ENCODE results near the gene JPH3.

JPH3 gene

DNA sequence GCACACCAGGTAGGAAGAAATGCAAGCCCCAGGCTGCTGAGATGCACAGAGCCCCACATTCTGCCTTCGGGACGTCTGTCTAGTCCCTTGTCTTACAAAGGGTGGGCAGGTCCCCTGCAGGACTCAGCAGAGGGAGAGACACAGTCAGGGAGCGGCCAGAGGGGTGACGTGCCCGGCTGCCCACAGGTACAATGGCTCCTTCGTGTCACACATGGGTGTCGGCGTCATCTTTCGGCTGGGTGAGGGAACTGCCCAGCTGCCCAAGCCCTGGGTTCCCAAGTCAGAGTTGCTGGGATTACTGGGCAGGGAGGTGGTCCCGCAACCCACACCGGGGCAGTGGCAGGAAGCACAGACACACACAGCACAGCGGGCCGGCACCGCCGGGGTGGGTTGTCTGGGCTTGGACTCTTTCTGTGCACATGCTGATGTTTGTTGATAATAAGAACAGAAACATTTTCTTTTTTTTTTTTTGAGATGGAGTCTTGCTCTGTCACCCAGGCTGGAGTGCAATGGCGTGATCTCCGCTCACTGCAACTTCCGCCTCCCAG is 80.6 kb downstream of the JPH3 start:
- no peak for DNase-seq

DNA sequence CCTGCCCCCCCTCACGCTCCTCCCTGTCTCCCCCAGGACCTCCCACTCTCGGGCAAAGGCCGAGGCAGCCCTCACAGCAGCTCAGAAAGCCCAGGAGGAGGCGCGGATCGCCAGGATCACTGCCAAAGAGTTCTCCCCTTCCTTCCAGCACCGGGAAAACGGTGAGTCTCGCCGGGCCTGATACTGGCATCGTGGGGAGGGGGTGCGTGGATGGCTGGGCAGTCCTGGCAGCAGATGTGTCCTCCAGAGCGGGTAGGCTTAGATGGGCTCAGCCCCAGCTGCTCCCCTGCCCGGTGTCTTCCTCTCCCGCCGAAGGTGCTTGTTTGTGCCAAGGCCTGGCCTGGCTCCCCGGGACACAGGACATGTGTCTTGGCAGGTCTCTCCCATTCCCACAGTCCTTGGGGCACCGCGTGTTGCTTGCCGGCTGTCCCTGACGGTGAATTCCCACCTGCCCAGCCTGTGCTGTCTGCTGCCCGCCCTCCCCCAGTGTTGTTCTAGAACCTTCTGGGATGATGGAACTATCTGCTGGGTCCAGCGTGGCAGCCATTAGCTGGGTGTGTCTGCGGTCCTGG is 81.9 kb downstream of the JPH3 start:
- DNase-seq = no peak

DNA sequence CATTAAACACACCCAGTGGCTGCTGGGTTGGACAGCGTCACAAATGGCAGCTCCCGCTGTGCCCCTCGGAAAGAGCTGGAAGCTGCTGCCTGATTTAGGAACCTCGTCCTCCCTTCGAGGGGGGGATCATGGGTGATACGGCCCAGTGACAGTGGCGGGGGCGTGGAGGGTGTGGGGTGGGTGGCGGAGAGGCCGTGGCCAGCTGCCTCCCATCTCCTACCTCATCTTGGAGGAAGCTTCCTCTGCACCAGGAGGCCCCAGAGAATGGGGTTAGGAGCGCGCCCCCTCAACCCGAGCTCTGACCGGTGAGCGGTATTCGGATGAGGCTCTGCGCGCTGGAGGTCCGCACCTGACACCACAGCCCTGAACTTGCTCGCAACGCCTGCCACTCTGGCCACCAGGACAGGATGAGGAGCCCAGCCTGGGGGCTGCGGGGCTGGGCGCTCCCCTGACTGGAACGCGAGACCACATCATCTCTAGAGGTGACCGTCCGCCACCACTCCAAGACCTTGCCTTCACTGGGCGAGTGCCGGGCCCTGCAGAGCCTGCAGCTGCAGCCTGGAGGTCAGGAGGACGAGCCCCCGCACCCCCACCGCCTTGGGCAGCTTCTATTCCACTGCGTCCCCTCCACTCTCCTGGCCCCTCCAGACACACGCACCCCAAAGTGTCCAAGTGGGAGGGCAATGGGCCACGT is 82.5 kb downstream of the JPH3 start:
- DNase-seq = no peak

DNA sequence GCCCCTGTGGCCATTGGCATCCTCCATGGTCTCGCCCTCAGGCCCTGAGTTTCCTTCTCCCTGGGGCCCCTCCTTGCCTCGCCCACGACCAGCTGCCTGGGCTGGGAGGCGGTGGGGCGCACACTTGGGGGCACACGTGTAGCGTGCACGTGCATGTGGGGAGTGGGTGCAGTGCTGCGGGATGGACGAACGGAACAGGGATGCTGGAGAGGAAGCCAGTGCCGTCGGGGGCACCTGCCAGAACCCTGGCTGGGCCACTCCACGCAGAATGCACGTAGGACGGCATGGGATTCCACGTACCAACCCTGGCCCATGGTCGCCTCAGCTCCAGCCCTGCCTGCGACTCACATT is 83.1 kb downstream of the JPH3 start:
- DNase-seq = no peak

DNA sequence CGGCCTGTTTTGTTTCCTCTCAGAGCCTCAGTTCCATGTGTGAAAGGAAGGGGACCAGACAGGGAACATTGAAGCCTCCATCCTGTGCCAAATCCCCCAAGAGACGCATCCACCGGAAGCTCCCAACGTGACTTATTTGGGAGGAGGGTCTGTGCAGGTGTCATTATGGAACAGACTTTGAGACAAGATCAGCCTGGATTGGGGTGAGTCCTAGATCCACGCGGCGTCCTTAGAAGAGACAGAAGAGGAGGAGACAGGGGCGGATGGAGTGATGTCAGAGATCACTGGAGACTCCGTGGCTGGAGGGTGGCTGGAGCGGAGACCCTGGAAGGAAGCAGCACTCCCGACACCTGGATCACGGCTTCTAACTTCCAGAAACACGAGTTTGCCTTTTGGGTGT is 83.5 kb downstream of the JPH3 start:
- DNase-seq = no peak

DNA sequence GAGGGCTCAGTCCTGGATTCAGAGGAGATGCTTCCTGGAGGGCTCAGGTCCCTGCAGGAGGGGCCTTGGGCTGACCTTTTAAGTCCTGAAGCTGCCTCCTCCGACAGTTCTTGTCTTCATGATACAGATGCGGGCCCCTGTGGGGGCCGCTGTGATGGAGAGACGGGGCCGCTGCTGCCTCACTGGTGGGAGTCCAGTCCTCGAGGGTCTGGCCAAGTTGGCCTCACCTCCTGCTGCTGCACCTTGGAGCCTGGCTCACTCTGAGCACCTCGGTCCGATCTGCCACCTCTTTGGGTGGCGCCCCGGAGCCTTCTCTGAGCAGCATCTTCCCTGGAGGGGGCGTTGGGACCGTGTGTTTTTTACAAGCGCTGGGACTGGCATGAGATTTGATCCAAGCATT is 84.4 kb downstream of the JPH3 start:
- no peak for DNase-seq

DNA sequence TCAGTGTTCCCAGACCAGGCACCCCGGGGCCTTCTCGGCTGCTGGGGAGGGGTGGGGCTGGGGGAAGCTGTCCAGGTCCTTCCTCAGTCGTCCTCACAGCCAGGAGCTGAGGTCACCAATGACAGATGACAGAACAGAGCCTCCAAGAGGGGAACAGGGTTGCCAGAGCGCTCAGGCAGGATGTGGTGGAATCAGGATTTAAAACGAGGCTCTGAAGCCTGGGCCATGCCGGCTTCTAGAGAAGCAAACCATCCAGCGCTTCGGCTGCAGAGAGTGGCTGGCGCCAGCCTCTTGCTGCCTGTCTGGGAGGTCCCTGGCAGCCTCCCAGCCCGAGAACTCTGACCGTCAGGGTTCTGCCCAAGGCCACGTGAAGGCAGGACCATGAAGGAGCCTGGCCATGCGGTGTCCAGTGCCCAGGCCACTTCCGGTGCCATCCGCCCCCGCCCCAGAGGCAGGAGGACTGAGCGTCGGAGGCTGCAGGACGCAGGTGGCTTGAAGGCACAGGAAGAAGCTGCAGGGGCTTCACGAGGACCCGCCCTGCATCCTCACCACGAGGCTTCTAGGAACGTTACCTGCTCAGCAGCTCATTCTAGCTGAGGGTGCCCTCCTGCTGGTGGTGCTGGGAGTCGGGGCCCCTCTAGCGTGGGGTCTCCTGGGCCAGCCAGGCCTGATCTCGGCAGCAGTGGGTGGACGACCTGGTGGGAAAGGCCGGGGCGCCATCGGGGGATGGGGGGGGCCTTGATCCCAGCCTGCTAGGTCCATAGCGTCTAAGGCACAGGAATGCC is 85.0 kb downstream of the JPH3 start:
- no peak for DNase-seq

DNA sequence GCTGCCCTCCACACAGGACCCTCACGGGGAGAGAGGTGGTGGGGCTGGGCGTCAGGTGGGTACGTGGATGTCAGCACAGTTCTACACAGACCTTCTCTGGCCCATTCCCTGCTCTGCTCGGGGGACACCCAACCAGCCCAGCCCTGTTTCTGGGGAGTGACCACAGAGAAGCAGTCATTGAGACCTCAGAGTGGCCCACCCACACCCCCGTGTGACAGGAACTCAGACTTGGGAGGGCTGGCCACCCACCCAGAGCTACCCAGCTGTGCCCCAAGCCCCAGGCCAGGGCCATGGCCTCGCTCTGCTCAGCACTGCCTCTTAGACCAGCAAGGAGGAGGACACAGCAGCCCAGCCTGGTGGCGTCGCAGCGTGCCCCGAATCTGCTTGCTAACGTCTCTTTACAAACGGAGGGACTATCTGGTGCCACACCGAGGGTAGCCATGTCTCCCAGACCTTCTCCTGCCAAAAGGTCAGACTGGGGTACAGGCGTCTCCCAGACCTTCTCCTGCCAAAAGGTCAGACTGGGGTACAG is 85.8 kb downstream of the JPH3 start:
- no peak for DNase-seq

DNA sequence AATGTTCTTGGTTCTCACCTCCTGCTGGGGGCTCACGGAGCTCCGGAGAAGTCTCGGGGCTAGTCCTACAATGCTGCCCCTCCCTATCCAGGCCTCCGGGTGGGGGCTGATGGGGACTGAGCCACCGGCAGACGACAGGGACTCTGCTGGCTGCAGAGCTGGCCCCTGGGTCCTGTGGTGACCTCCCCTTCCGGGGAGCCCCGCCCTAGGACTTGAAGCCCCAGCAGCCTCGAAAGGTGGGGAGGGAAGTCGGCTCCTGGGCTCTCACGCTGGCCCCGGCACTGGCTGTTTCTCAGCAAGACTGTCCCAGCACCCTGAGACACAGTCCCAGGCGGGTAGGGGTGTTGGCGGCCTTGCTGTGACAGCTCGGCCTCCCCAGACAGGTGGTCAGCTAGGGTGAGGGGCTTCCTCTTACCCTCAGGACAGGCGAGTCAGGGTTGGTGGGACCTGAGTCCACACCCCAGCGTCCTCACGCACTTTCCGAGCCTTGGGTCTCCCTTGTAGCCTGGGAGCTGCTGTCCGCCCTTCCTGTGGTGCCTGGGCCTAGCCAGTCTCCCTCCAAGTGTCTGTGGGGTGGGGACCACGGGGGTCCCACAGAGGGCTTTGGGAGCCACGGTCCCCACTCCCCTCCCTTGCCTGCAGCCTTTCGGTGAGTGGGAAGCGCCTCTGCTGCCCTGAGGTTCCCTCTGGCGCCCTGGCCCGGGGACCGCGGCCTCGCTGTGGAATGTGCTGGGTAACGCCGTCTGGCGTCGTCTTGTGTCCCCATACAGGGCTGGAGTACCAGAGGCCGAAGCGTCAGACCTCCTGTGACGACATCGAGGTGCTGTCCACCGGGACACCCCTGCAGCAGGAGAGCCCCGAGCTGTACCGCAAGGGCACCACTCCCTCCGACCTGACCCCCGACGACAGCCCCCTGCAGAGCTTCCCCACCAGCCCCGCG is 86.8 kb downstream of the JPH3 start:
- no peak for DNase-seq

DNA sequence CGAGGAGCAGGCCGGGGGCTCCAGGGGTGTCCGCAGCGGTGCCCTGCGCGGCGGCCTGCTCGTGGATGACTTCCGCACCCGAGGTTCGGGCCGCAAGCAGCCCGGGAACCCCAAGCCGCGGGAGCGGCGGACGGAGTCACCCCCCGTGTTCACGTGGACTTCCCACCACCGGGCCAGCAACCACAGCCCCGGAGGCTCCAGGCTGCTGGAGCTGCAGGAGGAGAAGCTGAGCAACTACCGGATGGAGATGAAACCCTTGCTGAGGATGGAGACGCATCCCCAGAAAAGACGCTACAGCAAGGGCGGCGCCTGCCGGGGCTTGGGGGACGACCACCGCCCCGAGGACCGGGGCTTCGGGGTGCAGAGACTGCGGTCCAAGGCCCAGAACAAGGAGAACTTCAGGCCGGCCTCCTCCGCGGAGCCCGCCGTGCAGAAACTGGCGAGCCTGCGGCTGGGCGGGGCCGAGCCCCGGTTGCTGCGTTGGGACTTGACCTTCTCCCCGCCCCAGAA is 87.7 kb downstream of the JPH3 start:
- DNase-seq = no peak

DNA sequence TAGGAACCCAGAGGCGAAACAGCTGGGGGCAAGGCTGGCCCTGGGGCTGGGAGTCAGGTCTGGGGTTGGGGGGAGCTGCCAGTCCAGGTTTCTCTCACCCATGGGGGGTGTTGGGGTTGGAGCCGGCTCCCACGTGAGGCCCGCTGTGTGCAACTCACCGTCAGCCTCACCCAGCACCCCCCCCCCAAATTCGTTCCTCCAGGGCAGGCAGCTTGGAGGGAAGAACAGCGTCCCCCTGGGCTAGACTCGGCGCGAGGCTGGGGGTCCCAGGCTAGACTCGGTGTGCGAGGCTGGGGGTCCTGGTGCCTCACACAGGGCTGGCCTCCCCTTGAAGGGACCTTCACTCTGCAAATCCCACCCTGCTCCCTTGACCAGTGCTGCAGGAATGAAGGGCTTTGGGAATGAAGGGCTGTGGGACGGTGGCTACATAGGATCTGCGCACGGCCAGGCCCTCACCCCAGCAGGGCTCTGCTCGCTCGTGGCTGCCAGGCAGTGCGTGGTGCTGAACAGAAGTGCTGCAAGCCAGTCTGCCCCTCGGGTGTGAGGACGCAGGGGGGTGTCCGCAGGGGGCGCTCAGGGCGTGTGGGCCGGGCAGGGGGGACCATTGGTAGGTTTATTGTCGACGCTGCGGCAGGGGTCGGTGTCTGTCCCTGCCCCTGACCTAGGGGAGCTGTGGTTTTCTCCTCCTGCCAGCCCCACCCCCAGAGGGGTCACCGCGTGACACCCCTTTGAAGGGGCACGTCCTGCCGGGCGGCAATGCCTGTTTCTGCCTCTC is 88.8 kb downstream of the JPH3 start:
- no peak for DNase-seq

DNA sequence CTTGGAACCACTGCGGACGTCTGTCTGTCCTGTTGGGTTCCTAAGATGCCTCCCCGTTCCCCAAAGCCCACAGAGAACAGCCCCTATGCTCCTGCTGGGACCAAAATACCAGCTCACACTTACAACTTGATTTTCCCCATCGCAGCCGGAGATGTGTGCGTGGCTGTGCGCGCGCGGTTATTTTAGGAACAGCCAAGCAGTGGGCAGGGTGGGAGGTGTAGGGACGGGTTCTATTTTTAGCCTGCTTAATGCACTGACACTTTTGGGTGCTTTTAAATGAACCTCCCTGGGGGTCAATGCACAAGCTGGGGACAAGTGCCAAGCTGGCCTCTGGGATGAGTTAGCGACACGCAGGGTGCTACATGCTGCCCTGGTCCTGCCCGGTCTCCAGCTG is 89.4 kb downstream of the JPH3 start:
- DNase-seq = no peak

DNA sequence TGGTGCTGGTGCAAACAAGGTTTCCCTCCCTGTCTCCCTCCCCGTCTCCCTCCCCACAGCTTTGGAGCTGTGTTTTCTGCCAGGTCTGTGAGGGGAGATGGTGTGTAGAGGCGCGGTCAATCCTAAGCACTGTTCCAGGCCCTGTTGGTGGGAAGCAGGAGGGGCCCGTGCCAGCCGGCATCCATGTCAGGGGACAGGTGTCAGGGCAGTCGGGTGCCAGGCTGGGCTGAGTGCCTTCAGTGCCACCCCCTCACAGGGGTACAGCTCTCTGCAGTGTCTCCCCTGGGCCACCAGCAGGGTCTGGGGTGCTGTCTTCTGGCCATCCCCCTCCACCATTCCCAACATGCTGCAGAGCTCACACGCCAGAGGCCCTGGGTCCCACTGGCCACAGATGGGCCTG is 89.9 kb downstream of the JPH3 start:
- DNase-seq = no peak

DNA sequence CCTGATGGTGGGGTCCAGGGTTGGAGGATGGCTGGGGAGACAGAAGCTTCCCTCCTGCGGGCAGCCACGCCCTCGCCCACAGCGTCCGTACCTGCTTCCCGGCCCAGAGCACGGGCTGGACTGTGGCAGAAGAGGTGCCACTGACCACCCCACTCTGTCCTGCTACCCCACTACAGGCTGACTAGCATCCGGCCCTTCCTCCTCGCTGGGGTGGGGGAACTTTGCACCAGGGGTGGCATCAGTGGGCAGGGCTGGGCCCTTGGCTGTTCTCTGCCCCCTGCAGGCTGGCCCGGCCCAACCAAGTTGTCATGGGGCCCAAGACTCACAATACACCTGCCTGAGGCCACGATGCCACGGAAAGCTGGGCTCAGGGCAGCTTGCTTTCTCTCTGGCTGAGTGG is 90.4 kb downstream of the JPH3 start:
- DNase-seq = no peak

DNA sequence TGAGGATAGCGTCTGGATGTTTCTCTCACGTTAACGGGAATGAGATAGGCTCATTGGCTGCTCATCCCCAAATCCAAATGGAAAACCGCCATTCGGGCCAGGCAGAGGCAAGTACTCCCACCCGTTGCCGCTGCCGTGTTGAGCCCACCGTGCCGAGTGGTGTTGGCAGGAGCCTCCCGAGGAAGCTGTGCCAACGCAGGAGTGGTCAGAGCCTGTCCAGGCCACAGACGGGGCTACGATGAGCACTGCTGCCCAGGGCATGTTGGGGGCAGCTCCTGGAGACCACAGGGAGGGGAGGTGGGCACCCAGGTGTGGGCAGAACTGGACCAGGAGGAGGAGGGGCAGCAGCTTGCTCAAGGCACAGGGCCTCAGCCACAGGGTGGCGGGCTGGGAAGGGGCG is 91.5 kb downstream of the JPH3 start:
- no peak for DNase-seq

DNA sequence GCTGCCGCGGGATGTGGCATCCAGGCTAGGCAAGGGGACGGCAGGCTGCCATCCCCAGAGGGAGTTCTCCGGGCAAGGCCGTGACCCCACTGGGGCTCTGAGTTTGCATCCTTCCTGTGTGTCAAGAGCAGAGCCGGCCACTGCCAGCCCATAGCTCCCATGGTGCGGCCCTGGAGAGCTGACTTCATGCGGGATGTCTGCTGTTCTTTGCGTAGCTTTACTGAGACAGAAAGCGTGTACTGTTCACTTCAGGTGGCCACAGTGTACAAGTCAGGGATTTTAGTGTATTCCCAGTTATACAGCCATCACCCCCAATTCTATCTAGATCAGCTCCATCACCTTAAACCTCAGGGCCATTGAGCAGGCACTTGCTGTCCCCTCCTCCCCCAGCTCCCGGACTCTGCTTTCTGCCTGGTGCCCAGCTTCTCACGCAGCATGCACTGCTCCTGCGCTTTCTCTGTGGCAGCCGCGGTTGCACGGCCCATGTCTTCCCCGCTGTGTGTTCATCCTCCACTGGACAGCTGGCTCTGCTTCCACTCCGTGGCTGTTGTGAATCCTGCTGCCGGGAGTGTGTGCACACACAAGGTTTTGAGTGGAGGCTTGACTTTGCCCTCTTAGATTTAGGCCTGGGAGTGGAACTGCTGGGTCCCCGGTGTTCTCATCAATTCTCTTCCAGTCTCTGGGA is 92.3 kb downstream of the JPH3 start:
- no peak for DNase-seq

DNA sequence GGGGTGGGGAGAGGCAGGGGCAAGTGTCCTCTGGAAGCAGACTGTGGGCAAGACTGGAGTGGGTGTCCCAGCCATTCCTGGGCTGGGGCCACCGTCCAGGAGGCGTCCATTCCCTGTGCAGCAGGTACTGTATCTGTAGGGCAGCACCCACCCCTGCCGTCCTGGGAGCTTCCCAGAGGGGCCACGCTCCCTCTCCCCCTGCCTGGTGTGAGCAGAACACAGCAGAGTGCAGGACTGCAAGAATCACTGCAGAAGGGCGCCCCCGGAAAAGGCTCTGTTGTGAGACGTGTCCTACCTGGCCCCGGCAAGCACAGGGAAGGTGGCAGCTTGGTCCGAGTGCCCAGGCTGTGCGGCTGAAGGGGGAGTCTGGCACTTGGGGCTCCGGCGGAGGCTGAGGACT is 93.2 kb downstream of the JPH3 start:
- DNase-seq = no peak

DNA sequence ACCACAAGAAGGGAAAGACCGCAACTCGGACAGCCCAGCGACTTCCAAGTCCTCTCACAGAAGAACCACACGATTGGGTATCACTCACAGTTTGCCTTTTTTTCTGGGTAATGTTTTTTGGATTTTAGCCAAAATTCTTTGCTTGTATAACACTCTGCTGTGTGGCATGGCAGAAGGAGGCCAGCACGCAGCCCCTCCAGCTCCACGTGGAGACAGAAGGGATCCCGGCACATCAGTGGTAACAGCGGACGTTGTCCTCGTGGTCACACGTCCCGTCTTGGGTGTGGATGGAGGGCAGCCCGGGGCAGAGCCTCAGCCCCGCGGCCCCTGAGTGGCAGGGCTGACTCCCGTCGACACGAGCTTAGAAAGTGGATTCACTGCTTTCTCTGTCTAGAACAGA is 94.4 kb downstream of the JPH3 start:
- no peak for DNase-seq

DNA sequence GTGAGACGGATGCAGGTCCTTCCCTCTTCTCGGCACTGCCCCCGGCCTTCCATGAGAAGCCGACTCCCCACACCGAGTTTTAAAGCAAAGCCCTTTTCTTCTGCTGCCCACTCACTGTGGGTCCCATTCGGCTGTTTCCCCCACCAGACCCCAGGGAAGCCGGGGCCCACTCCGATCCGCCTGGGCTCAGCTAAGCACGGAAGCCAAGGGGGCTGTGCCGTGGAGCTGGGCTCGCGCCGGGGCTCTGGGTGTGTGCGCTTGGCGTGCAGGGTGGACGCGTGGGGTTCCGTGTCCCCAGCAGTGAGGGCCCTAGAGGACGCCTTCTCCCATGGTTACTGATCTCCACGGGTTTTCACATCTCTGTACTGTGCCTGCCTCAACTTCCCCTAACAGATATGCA is 94.9 kb downstream of the JPH3 start:
- DNase-seq = no peak

DNA sequence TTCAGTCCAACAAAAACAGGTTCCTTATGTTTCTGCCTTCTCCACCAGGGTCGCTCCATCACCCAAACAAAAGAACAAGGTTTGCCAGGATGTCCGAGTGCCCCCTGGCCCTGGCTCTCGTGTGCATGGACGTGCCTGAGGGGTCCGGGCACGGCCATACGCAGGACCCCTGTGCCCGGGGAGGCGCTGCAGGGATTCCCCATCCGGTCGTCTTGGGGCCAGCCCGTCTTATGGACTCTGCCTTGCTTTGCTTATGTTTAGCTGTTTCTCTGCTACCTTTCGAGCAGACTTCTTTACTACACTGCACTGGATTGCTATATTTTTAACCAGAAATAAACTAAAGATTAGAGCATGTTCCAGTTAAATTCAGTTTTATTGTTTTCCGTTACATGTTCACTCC is 95.5 kb downstream of the JPH3 start:
- no peak for DNase-seq

DNA sequence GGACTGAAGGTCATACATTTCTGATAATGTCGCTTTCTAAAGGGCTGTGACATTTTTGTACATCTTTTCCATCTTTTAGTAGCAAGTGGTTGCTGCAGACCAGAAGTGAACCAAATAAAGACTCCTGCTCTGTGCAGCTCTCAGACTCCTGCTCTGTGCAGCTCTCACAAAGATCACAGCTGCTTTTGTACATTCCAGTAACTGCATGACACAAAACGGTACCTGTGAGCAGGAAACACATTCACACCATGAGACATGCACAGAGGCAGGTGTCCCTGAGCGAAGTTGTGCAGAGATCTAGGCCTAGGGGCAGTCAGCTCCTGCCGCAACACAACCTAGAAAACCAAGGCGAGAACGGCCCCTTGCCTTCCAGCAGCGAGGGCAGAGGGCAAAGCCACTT is 95.9 kb downstream of the JPH3 start:
- DNase-seq = no peak

Data from stimulated activated CD4-positive, alpha-beta T cell treated with anti-CD3 and anti-CD28 coated beads, Interleukin-2, amount 100 ng/mL, for 48 hours (primary cell).